HG03139 (cell line): ENCODE data around the gene ATG14.
"Not testable (repeated sequence)": the region's sequence is repeated elsewhere in the genome, so short reads cannot be mapped to it uniquely, and the experiment has no call there.

Experiments used
- ATAC-seq: cut with Tn5 transposase; IDR thresholded peaks from one replicate; pipeline ENCODE4 v1.9.1; 2021; ENCODE audit not compliant: unreplicated experiment

ATG14 gene

DNA sequence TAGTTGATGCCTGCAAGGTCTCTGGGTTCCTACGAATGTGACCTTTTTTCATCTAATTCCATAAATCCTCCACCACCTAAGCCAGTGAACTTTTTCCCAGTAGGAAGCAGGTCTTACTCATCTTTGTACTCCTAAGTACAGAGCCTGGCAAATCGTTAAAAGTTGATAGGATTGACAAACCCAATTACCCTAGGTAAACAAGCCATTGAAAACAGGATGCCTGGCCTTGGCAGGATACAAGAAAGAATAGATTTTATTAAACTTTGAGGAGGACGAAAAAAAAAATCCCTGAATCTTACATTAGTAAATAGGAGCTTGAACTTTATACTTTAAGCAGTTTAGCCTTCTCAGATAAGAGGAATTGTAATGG, 23.2 kb upstream of the ATG14 start:
- no peak for ATAC-seq

- no peak for ATAC-seq
These were observed 22.5 kb upstream of the ATG14 start for GRCh38 chr14:55433880-55434804.

GRCh38 chr14:55432628-55433027, 21.0 kb upstream of the ATG14 start:
- no peak for ATAC-seq

DNA sequence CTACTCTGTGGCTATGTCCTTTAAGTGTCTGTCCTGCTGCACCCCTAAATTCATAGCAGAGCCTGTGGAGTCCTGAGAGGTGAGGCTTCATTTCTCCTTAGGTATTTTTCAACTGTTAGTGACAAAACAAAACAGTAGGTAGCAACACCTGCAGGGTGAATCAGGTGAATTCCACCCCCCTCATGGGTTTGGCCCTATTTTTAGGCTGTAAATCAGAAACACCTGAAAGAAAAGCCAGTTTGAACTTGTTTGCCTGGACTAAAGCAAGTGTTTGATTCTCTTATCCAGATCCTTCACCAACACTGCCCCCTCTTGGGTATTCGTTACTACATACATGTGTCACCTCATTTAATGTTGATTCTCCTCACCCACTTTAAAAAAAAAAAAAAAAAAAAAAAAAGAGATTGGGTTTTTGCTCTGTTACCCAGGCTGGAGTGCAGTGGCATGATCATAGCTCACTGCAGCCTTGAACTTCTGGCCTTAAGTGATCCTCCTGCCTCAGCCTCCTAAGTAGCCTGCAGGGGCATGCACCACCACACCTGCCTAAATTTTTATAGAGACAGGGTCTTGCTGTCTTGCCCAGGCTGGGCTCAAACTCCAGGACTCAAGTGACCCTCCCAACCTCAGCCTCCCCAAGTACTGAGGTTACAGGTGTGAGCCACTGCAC, 18.5 kb upstream of the ATG14 start:
- no peak for ATAC-seq

- ATAC-seq = no peak
These were observed 15.8 kb upstream of the ATG14 start for GRCh38 chr14:55427439-55427838.

DNA sequence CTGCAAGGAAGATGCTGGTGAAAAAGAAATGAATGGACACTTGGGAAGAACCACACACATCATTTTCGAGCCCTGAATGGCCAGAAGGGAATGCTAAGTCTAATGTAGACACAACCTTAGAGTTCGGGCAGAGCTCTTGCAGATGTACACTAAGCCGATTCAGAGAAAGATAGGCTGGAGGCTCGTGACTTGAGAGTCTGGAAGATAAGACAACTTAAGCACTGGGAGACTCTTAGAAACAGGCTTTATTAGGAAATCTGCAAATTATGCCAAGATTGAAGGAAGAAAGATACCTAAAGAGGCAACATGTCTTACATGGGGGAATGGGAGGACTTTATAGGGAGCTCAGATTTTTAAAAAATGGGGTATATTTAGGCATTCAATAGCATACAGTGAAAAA, 15.3 kb upstream of the ATG14 start:
- no peak for ATAC-seq

DNA sequence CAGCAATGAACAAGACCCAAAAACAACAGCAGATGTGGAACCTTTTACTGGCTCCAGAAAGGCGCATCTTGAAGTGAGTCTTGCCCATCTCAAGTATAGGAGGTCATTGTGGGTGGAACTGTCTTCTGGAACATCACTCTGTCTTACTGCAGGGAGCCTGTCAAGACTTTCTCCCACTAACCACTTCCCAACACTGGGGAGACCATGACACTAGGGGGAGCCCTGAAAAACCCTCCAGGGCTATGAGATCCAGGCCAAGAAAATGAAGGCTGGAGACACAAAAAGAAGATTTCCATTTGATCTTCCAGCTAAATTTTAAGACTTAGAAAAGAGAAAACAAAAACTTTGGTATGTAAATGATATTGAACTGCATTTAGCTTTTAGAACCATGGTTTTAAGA, 13.5 kb upstream of the ATG14 start:
- ATAC-seq = no peak

DNA sequence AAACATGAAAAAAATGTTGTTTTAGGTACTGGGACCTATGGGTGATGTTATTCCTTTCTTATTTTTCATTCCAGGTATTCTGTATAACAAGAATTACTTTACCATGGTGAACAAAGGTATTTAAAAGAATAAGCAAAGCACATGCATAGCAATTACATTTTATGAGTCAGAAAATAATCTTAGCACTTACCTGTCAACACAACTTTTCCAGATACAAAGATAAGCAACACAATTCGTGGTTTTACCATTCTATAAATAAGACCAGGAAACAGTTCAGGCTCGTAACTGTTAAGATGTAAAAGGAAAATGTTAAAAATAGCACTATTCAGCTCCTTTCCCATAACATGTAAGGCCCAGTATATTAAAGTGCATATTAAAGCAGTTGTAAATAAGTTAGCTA, 12.3 kb upstream of the ATG14 start:
- ATAC-seq = no peak

DNA sequence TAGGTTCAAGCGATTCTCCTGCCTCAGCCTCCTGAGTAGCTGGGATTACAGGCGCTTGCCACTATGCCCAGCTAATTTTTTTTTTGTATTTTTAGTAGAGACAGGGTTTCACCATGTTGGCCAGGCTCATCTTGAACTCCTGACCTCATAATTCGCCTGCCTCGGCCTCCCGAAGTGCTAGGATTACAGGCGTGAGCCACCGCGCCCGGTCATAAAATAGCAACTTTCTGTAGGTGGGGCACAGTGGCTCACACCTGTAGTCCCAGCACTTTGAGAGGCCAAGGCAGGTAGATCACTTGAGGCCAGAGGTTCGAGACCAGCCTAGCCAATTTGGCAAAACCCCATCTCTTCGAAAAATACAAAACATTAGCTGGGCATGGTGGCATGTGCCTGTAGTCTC, 10.7 kb upstream of the ATG14 start:
- not testable (repeated sequence) for ATAC-seq

- ATAC-seq = no peak
These were observed 8.0 kb upstream of the ATG14 start for GRCh38 chr14:55419663-55420062.

DNA sequence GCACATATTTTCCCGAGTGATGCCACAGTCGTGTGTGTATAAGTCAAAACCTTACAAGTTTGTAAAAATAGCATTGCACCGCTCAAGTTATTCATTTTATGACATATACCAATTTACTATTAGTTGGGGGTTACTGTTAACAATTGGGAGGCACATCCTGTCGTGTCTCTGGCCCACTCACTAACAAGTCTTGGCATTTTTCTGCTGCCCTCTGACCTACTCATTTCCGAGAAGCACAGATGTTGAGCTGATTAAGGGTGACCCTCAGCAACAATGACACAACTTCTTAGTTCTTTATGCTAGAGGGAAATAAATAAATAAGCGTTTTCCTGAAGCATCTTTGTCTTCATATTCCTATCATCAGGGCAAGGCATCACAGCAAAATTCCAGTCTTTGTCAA, 6.8 kb upstream of the ATG14 start:
- ATAC-seq = no peak

DNA sequence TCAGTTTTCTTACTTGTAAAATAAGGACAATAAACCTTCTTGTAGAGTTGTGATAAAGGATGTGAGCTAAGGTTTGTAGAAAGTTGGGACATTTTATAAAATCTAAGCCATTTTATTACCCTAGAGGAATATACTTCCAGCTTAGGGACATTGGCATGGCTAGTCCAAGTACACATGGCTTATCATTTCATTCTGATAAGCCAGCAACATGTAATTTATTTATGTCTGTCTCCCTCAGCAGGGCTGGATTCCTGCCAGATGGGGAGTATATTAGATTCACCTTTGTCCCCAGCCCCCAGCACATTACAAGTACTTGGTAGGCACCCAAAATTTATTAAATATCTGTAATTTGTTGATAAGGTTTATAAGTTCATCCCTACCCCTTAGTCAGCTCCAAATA, 6.3 kb upstream of the ATG14 start:
- no peak for ATAC-seq

GRCh38 chr14:55416866-55417265, 5.2 kb upstream of the ATG14 start:
- ATAC-seq = no peak

GRCh38 chr14:55414551-55414950, 2.9 kb upstream of the ATG14 start:
- ATAC-seq = no peak

- ATAC-seq = no peak
These were observed 1.0 kb upstream of the ATG14 start for GRCh38 chr14:55412676-55413075.

- ATAC-seq = no peak
These were observed 754 bp downstream of the ATG14 start for GRCh38 chr14:55410876-55411275.

DNA sequence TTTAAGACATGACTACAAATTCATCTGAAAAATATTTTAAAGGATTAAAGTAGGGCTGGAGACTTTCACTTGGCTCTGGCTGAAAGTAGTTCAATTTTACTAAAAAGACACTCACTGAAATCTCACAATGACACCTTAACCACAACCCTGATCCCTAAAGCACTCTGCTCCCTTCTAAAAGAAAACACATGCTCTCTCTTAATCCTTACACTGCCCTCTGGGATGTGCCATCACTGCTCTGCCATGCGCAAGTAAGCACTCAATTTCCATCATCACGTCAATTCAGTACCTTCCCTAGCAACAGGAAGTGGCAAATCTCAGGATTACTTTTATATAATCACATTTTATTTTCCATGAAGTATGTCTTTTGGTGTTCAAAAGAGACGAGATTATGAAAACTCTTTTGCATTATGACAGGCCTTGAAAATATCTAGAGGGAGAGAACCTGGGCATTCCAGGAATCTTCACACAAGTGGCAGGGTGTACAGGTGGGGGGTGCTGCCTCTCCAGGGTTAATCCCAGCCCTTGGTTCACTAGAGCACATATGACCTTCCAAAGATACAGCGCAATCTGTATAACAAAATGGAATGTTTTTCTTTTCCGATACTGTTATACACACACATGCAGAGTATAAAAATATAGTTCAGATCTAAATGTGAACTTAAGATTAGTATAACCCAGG, 7.3 kb downstream of the ATG14 start:
- ATAC-seq = no peak

DNA sequence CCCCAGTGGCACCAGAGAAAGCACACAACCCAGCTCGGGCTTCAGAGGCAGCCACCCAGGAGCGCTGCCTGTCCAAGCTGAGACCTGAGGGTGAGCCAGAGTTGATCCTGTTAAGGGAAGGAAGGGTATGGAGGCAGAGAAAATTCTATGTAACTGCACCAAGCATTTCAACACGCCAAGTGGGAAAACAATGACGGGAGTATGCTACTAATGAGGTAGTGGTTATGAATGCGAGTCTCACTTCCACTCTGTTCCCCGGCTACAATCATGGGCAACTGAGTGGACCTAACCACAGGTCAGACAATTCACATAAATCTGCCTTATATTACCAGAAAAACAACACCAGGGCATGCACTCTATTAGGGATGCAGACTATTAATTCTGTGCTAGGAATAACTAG, 9.9 kb downstream of the ATG14 start:
- no peak for ATAC-seq

GRCh38 chr14:55399852-55400251, 11.8 kb downstream of the ATG14 start:
- no peak for ATAC-seq

- ATAC-seq = no peak
These were observed 12.4 kb downstream of the ATG14 start for GRCh38 chr14:55399183-55399582.

DNA sequence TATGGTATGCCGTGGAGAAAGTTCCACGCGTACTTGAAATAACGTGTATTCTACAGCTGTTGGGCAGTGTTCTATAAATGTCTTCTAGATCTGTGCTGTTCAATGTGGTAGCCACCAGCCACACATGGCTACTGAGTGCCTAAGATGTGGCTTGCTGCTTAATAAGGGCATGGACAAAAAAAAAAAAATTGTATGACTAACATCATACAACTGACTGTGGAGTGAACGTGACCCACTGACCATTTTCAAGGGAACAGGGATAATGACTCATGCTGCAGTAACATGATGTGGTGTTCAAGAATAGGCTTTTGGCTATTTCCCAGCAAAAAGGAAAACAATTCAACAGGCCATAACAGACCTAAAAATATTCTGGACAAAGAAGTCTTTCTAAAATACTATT, 13.0 kb downstream of the ATG14 start:
- no peak for ATAC-seq

GRCh38 chr14:55389330-55389729, 22.3 kb downstream of the ATG14 start:
- no peak for ATAC-seq
